Measurements from ENCODE around the gene NEK9. TPM values are rescaled to one million over a fixed set of nuclear protein-coding genes. Genes with fewer than 3 reads are reported as not detected.

The NEK9 gene
- total and polyA plus RNA-seq, 2 donors (not counting 3 experiments of a cell fraction or from before 2014, with no cell fraction given) = 22.1 to 65.1 TPM

DNA sequence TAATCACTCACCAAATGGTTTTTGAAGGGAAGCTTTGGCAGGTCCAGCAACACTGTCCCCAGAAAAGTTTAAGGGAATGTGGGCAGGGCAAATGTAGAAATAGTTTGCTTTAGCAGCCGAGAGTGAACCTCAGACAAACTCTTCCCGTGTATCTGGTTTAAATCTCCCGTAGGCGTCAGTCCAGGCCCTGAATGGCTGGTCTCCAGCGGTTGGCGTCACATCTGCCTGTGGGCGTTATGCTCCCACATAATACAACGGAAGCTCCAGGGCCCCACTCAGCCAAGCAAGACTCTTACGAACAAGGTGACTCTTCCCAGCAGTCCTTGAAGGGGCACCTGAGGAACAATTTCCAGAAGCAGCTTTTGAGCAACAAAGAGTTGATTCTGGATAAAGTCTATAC lies 56.5 kb downstream of the NEK9 start:
- no TSS peak for BruUV-seq (replicated peaks)
- Histone ChIP-seq H3K36me3 (ENCODE audit: control insufficient read depth in 2 of 2, extremely low read depth in 1 of 2, insufficient read depth in 2 of 2, low read length in 2 of 2) (no peaks in the 10 kb centered on the region), H3K9ac (replicated peaks; ENCODE audit: extremely low read depth, insufficient read depth, low read length) (no peak overlapping the region), H3K27ac (ENCODE audit: insufficient read depth, low read depth, low read length) (no peak overlapping the region), H2AFZ (ENCODE audit: low read depth, low read length) (no peak overlapping the region), H3K79me2 (ENCODE audit: control insufficient read depth, insufficient read depth, low read length) (no peaks in the 10 kb centered on the region), H3K4me3 (replicated peaks in 1 of 3; ENCODE audit: insufficient read depth in 1 of 3, low read depth in 1 of 3, low read length in 3 of 3) (no peak overlapping the region), H3K4me1 (ENCODE audit: control insufficient read depth, extremely low read depth, insufficient read depth, low read length) (peaks cover 13% of the 10 kb centered on the region), H3K9me3 (replicated peaks; ENCODE audit: control insufficient read depth, insufficient read depth, low read length) (no peaks in the 10 kb centered on the region), H3K4me2 (ENCODE audit: insufficient read depth, low read length) (no peak overlapping the region), H4K20me1 (replicated peaks; ENCODE audit: control insufficient read depth, extremely low read depth, insufficient read depth, low read length) (no peaks in the 10 kb centered on the region), H3K27me3 (ENCODE audit: control insufficient read depth in 2 of 2, insufficient read depth in 2 of 2, low read length in 2 of 2) (no peaks in the 10 kb centered on the region), H3K9me1 (replicated peaks; ENCODE audit: control insufficient read depth, extremely low read depth, insufficient read depth, low read length) (no peaks in the 10 kb centered on the region)
- CTCF ChIA-PET = interaction anchor here (1.1 to 2.8 kb wide), 4 partner anchors 45 to 209 kb away, joined by 3 to 8 read pairs (median 4); partner anchors contain the start of gene RPS6KL1
- DNase-seq (ENCODE audit: low read depth, low spot score) = no peak
- intact Hi-C loops (cut with micrococcal nuclease) (no loop called here), dilution Hi-C loops (cut with MboI; ENCODE audit: extremely low pct_ligation_motif_present, low sequenced_read_pairs) (no loop called here)
- POLR2A ChIA-PET = no interaction called here
- FAIRE-seq = no peak
- TF ChIP-seq MAX (IDR thresholded peaks at IDR 0.05; ENCODE audit: insufficient read depth, insufficient read length) (no peak), FOS (IDR thresholded peaks at IDR 0.05; ENCODE audit: borderline replicate concordance, insufficient read depth, low read length) (no peak), MYC (IDR thresholded peaks at IDR 0.05; ENCODE audit: low read depth, low read length) (no peak), POLR2A (IDR thresholded peaks at IDR 0.05; ENCODE audit: low read depth, low read length) (no peak), POLR2AphosphoS5 (IDR thresholded peaks at IDR 0.05; ENCODE audit: insufficient read depth, low read depth, low read length) (no peak), JUN (IDR thresholded peaks at IDR 0.05; ENCODE audit: borderline replicate concordance, insufficient read depth, insufficient read length, low read depth) (no peak), EZH2 (IDR thresholded peaks at IDR 0.05; ENCODE audit: borderline replicate concordance, low read depth, low read length, severe bottlenecking) (no peak), GATA2 (IDR thresholded peaks at IDR 0.05; ENCODE audit: insufficient read depth, insufficient read length, low read depth, low read length) (no peak)
- TF ChIP-seq, protein P1, sequence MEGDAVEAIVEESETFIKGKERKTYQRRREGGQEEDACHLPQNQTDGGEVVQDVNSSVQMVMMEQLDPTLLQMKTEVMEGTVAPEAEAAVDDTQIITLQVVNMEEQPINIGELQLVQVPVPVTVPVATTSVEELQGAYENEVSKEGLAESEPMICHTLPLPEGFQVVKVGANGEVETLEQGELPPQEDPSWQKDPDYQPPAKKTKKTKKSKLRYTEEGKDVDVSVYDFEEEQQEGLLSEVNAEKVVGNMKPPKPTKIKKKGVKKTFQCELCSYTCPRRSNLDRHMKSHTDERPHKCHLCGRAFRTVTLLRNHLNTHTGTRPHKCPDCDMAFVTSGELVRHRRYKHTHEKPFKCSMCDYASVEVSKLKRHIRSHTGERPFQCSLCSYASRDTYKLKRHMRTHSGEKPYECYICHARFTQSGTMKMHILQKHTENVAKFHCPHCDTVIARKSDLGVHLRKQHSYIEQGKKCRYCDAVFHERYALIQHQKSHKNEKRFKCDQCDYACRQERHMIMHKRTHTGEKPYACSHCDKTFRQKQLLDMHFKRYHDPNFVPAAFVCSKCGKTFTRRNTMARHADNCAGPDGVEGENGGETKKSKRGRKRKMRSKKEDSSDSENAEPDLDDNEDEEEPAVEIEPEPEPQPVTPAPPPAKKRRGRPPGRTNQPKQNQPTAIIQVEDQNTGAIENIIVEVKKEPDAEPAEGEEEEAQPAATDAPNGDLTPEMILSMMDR (IDR thresholded peaks at IDR 0.05; ENCODE audit: extremely low read depth in 1 of 2, insufficient read depth in 1 of 2, low read depth in 1 of 2, low read length in 2 of 2) = no peak
